Loucy (cell line): ENCODE results near the gene SLC28A1.
"Not testable (repeated sequence)": the region's sequence is repeated elsewhere in the genome, so short reads cannot be mapped to it uniquely, and the experiment has no call there.

Source experiments
- H2AFZ ChIP-seq: fragments of 200-600 bp; sonication (generic); 2 replicates; pipeline ENCODE4 v1.6.0; 2016; ENCODE audit warnings: antibody characterized with exemption, mild to moderate bottlenecking, low read length, moderate library complexity
- H3F3A ChIP-seq: fragments of 200-600 bp; 2 replicates; pipeline ENCODE4 v1.6.0; 2016; ENCODE audit warnings: antibody characterized with exemption, low read depth, mild to moderate bottlenecking
- H3K27me3 ChIP-seq: fragments of 200-600 bp; sonication (generic); 2 replicates; pipeline ENCODE4 v1.6.1; 2014; ENCODE audit warnings: low read length, mild to moderate bottlenecking; ENCODE audit not compliant: insufficient read depth, poor library complexity, severe bottlenecking
- H3K36me3 ChIP-seq: fragments of 200-600 bp; sonication (generic); 2 replicates; pipeline ENCODE4 v1.6.1; 2016; ENCODE audit warnings: low read length; ENCODE audit not compliant: insufficient read depth
- H3K4me1 ChIP-seq: fragments of 200-600 bp; sonication (generic); 2 replicates; pipeline ENCODE4 v1.5.1; 2014; ENCODE audit warnings: low read length, mild to moderate bottlenecking; ENCODE audit not compliant: insufficient read depth, poor library complexity, severe bottlenecking
- H3K4me2 ChIP-seq: fragments of 200-600 bp; sonication (generic); 2 replicates; pipeline ENCODE4 v1.6.0; 2014; ENCODE audit warnings: antibody characterized with exemption, low read length, low read depth, mild to moderate bottlenecking; ENCODE audit not compliant: poor library complexity, severe bottlenecking
- H3K4me3 ChIP-seq: fragments of 200-600 bp; sonication (generic); 2 replicates; pipeline ENCODE4 v1.5.1; 2014; ENCODE audit warnings: low read length, mild to moderate bottlenecking, mixed read lengths; ENCODE audit not compliant: poor library complexity, severe bottlenecking
- H3K79me2 ChIP-seq: fragments of 200-600 bp; sonication (generic); 2 replicates; pipeline ENCODE4 v1.6.1; 2014; ENCODE audit warnings: low read length; ENCODE audit not compliant: insufficient read depth
- H3K9ac ChIP-seq: fragments of 200-600 bp; sonication (generic); 2 replicates; pipeline ENCODE4 v1.6.0; 2014; ENCODE audit warnings: mild to moderate bottlenecking, low read depth, low read length, moderate library complexity; ENCODE audit not compliant: poor library complexity, severe bottlenecking
- H3K9me2 ChIP-seq: fragments of 200-600 bp; sonication (generic); replicated peaks from 2 replicates; pipeline ENCODE4 v1.6.1; 2016; ENCODE audit warnings: low read depth, low read length, mixed read lengths
- H3K9me3 ChIP-seq: fragments of 200-600 bp; sonication (generic); 2 replicates; pipeline ENCODE4 v1.6.1; 2014; ENCODE audit warnings: mild to moderate bottlenecking, antibody characterized with exemption, low read length, low read depth; ENCODE audit not compliant: insufficient read depth
- H4K20me1 ChIP-seq: fragments of 200-600 bp; sonication (generic); 2 replicates; pipeline ENCODE4 v1.6.0; 2014; ENCODE audit warnings: antibody characterized with exemption, low read length, mild to moderate bottlenecking; ENCODE audit not compliant: insufficient read depth, poor library complexity, severe bottlenecking
- CTCF ChIP-seq: fragments of 200-600 bp; sonication (generic); conservative IDR thresholded peaks from 2 replicates; pipeline ENCODE4 v1.5.1; 2014; ENCODE audit warnings: mild to moderate bottlenecking, antibody characterized with exemption, low read length
- EZH2phosphoT487 ChIP-seq: fragments of 200-600 bp; IDR thresholded peaks from 2 replicates; pipeline ENCODE4 v1.6.1; 2018; ENCODE audit warnings: antibody characterized with exemption, mild to moderate bottlenecking, moderate library complexity, borderline replicate concordance

SLC28A1 gene

GRCh38 chr15:84845631-84846030 is 38.8 kb upstream of the SLC28A1 start:
- H2AFZ ChIP-seq, H3K4me2 ChIP-seq: not testable (repeated sequence)
- TF ChIP-seq CTCF, result peak; percentile 74

GRCh38 chr15:84846269-84846668 is 38.2 kb upstream of the SLC28A1 start:
- no peaks in the 10 kb centered on the region for H4K20me1 ChIP-seq
- no peak overlapping the region for H3K9ac ChIP-seq
- H3K4me3 ChIP-seq, result no peak overlapping the region
- no peaks in the 10 kb centered on the region for H3K79me2 ChIP-seq
- H3K9me2 ChIP-seq, result no peaks in the 10 kb centered on the region
- TF ChIP-seq CTCF (no peak), EZH2phosphoT487 (no peak)
- peaks cover 3% of the 10 kb centered on the region for H3K4me1 ChIP-seq
- peaks cover 5% of the 10 kb centered on the region; the same call in 1 of the 2 replicates for H3K9me3 ChIP-seq
- no peak overlapping the region for H2AFZ ChIP-seq
- H3K36me3 ChIP-seq, result no peaks in the 10 kb centered on the region
- no peaks in the 10 kb centered on the region for H3F3A ChIP-seq
- no peaks in the 10 kb centered on the region for H3K27me3 ChIP-seq
- H3K4me2 ChIP-seq, result no peak overlapping the region

More at GRCh38 chr15:84845631-84846030, 38.8 kb upstream of the SLC28A1 start:
- H3F3A ChIP-seq, H3K79me2 ChIP-seq, H3K36me3 ChIP-seq, H3K4me3 ChIP-seq, H3K9me2 ChIP-seq, H4K20me1 ChIP-seq, H3K9me3 ChIP-seq, H3K4me1 ChIP-seq, H3K9ac ChIP-seq, H3K27me3 ChIP-seq: not testable (repeated sequence)

- Histone ChIP-seq H3K9me2 (no peaks in the 10 kb centered on the region), H3K79me2 (no peaks in the 10 kb centered on the region)
- TF ChIP-seq CTCF (no peak), EZH2phosphoT487 (no peak)
These were observed 37.1 kb upstream of the SLC28A1 start for GRCh38 chr15:84847382-84847781.

More at GRCh38 chr15:84847382-84847781, 37.1 kb upstream of the SLC28A1 start:
- H3F3A ChIP-seq, result no peaks in the 10 kb centered on the region
- no peaks in the 10 kb centered on the region for H4K20me1 ChIP-seq
- H2AFZ ChIP-seq, result no peak overlapping the region
- no peak overlapping the region for H3K4me3 ChIP-seq
- H3K36me3 ChIP-seq, result no peaks in the 10 kb centered on the region
- peaks cover 5% of the 10 kb centered on the region; the same call in 1 of the 2 replicates for H3K9me3 ChIP-seq
- no peak overlapping the region for H3K4me2 ChIP-seq
- H3K9ac ChIP-seq, result no peak overlapping the region
- H3K4me1 ChIP-seq, result no peaks in the 10 kb centered on the region
- H3K27me3 ChIP-seq, result no peaks in the 10 kb centered on the region
